ENCODE measurements around the gene TCP11L1.

The TCP11L1 gene

GRCh38 chr11:33052231-33052630 lies 12.9 kb downstream of the TCP11L1 start:
- TF ChIP-seq ZBTB48 (tag by site-specific recombination; IDR thresholded peaks at IDR 0.05) (no peak), ZNF311 (tag by site-specific recombination; IDR thresholded peaks at IDR 0.05; ENCODE audit: borderline replicate concordance) (no peak), SCRT1 (tag by site-specific recombination; IDR thresholded peaks at IDR 0.05; ENCODE audit: borderline replicate concordance) (no peak), ZNF174 (tag by site-specific recombination; IDR thresholded peaks at IDR 0.05) (no peak)
- POLR2A ChIA-PET, result no interaction called here
- H3K36me3 ChIP-seq (ENCODE audit: control insufficient read depth in 2 of 2, insufficient read depth in 1 of 2, low read length in 2 of 2), result peaks cover 0 to 34% of the 10 kb centered on the region in 2 experiments; a peak in 2 of 3 replicates
- no peaks in the 10 kb centered on the region for H3K4me1 ChIP-seq (ENCODE audit: control insufficient read depth, insufficient read depth, low read length)
- no peak overlapping the region for H3K27ac ChIP-seq (ENCODE audit: extremely low read depth, low read depth, low read length)
- H3K9me3 ChIP-seq (ENCODE audit: control insufficient read depth, insufficient read depth, low read depth, low read length), result no peaks in the 10 kb centered on the region
- CTCF ChIA-PET, result interaction anchor here (0.6 to 0.7 kb wide), 2 partner anchors 13 to 39 kb away, joined by 3 to 4 read pairs; no protein-coding TSS in a partner anchor
- H3K4me3 ChIP-seq (ENCODE audit: low read depth, low read length), result no peak overlapping the region

GRCh38 chr11:33055375-33055774 lies 16.0 kb downstream of the TCP11L1 start:
- Histone ChIP-seq H3K4me1 (ENCODE audit: control insufficient read depth, insufficient read depth, low read length) (no peaks in the 10 kb centered on the region), H3K4me3 (ENCODE audit: low read depth, low read length) (no peak overlapping the region), H3K36me3 (ENCODE audit: control insufficient read depth in 2 of 2, insufficient read depth in 1 of 2, low read length in 2 of 2) (peaks cover 0 to 50% of the 10 kb centered on the region in 2 experiments; a peak in 2 of 3 replicates), H3K27ac (ENCODE audit: extremely low read depth, low read depth, low read length) (no peak overlapping the region), H3K9me3 (ENCODE audit: control insufficient read depth, insufficient read depth, low read depth, low read length) (no peaks in the 10 kb centered on the region)
- TF ChIP-seq ZBTB6 (tag by site-specific recombination; IDR thresholded peaks at IDR 0.05) (no peak), ZEB2 (tag by site-specific recombination; IDR thresholded peaks at IDR 0.05) (no peak), PATZ1 (tag by site-specific recombination; IDR thresholded peaks at IDR 0.05) (no peak), ZNF248 (tag by site-specific recombination; IDR thresholded peaks at IDR 0.05) (no peak), EGR2 (tag by site-specific recombination; IDR thresholded peaks at IDR 0.05; ENCODE audit: low read depth) (no peak), ZNF555 (tag by site-specific recombination; conservative IDR thresholded peaks at IDR 0.05) (no peak), ZNF146 (tag by site-specific recombination; IDR thresholded peaks at IDR 0.05) (no peak), ZNF664 (tag by site-specific recombination; IDR thresholded peaks at IDR 0.05) (no peak), ZNF530 (tag by site-specific recombination; IDR thresholded peaks at IDR 0.05; ENCODE audit: low read depth) (no peak)
- CTCF ChIA-PET, result interaction anchor here (1.8 kb wide), 1 partner anchor 11 kb away, joined by 12 read pairs; no protein-coding TSS in a partner anchor
- POLR2A ChIA-PET, result no interaction called here

GRCh38 chr11:33057284-33057683 lies 17.9 kb downstream of the TCP11L1 start:
- no peak overlapping the region for H3K27ac ChIP-seq (ENCODE audit: extremely low read depth, low read depth, low read length)
- no peaks in the 10 kb centered on the region for H3K9me3 ChIP-seq (ENCODE audit: control insufficient read depth, insufficient read depth, low read depth, low read length)
- CTCF ChIA-PET, result interaction anchor here (1.2 to 1.7 kb wide), 3 partner anchors 8 to 248 kb away, joined by 3 to 4 read pairs (median 3); no protein-coding TSS in a partner anchor
- H3K36me3 ChIP-seq (ENCODE audit: control insufficient read depth in 2 of 2, insufficient read depth in 1 of 2, low read length in 2 of 2), result peaks cover 0 to 57% of the 10 kb centered on the region in 2 experiments; a peak in 1 of 3 replicates
- H3K4me3 ChIP-seq (ENCODE audit: low read depth, low read length), result no peak overlapping the region
- no peaks in the 10 kb centered on the region for H3K4me1 ChIP-seq (ENCODE audit: control insufficient read depth, insufficient read depth, low read length)
- POLR2A ChIA-PET, result interaction anchor here (0.6 to 1.0 kb wide), 2 partner anchors 12 to 18 kb away, joined by 3 read pairs; partner anchors contain the start of gene TCP11L1
- TF ChIP-seq MEIS1 (CRISPR knock-in tag; IDR thresholded peaks at IDR 0.05; ENCODE audit: borderline replicate concordance) (no peak), HOXD13 (CRISPR knock-in tag; IDR thresholded peaks at IDR 0.05; ENCODE audit: borderline replicate concordance) (no peak), ZNF76 (tag by site-specific recombination; IDR thresholded peaks at IDR 0.05; ENCODE audit: borderline replicate concordance, low read depth) (no peak), ZNF292 (tag by site-specific recombination; IDR thresholded peaks at IDR 0.05; ENCODE audit: borderline replicate concordance, low read depth) (no peak), ZNF645 (tag by site-specific recombination; IDR thresholded peaks at IDR 0.05) (no peak), SALL2 (tag by site-specific recombination; IDR thresholded peaks at IDR 0.05; ENCODE audit: borderline replicate concordance) (no peak), ZSCAN23 (tag by site-specific recombination; IDR thresholded peaks at IDR 0.05) (no peak), ZFP3 (tag by site-specific recombination; IDR thresholded peaks at IDR 0.05; ENCODE audit: low read depth) (no peak), ZNF449 (tag by site-specific recombination; IDR thresholded peaks at IDR 0.05) (no peak), PRDM1 (tag by site-specific recombination; IDR thresholded peaks at IDR 0.05) (no peak), INSM2 (tag by site-specific recombination; IDR thresholded peaks at IDR 0.05) (no peak)
